H9 (cell line): ENCODE measurements around the gene SLC4A11. TPM values are rescaled to one million over a fixed set of nuclear protein-coding genes. Genes with fewer than 3 reads are reported as not detected.

Experiments used
- DNase-seq: peaks from one replicate; pipeline ENCODE4 v3.0.0-alpha.2; 2017
- H2AFZ ChIP-seq: one replicate; pipeline ENCODE4 v1.6.1; 2013; ENCODE audit warnings: mild to moderate bottlenecking, low read length, control low read depth, moderate library complexity
- H2AK5ac ChIP-seq: 2 replicates; pipeline ENCODE4 v1.6.1; 2013; ENCODE audit warnings: low read length, control low read depth, mixed read lengths; ENCODE audit not compliant: insufficient read length
- H2BK120ac ChIP-seq: one replicate; pipeline ENCODE4 v1.6.1; 2013; ENCODE audit warnings: low read depth, mild to moderate bottlenecking, low read length, control low read depth, inconsistent platforms; ENCODE audit not compliant: poor library complexity, severe bottlenecking
- H2BK12ac ChIP-seq: 2 replicates; pipeline ENCODE4 v1.6.1; 2013; ENCODE audit warnings: low read length, control low read depth, mixed read lengths, low read depth; ENCODE audit not compliant: insufficient read length
- H2BK15ac ChIP-seq: 2 replicates; pipeline ENCODE4 v1.6.1; 2013; ENCODE audit warnings: low read depth, low read length, control low read depth
- H2BK20ac ChIP-seq: one replicate; pipeline ENCODE4 v1.6.1; 2013; ENCODE audit warnings: low read depth, mild to moderate bottlenecking, low read length, control low read depth, inconsistent platforms; ENCODE audit not compliant: poor library complexity, severe bottlenecking
- H2BK5ac ChIP-seq: 2 replicates; pipeline ENCODE4 v1.6.1; 2013; ENCODE audit warnings: low read length, control low read depth, mixed read lengths; ENCODE audit not compliant: insufficient read length
- H3K14ac ChIP-seq: 2 replicates; pipeline ENCODE4 v1.6.1; 2013; ENCODE audit warnings: low read length, control low read depth; ENCODE audit not compliant: insufficient read depth
- H3K18ac ChIP-seq: 2 replicates; pipeline ENCODE4 v1.6.1; 2013; ENCODE audit warnings: low read depth, mild to moderate bottlenecking, mixed read lengths, low read length, control low read depth; ENCODE audit not compliant: insufficient read length
- H3K23ac ChIP-seq: 2 replicates; pipeline ENCODE4 v1.6.1; 2013; ENCODE audit warnings: low read length, control low read depth, mixed read lengths, low read depth; ENCODE audit not compliant: insufficient read length
- H3K23me2 ChIP-seq: 2 replicates; pipeline ENCODE4 v1.6.1; 2013; ENCODE audit warnings: low read depth, mild to moderate bottlenecking, mixed read lengths, low read length, control low read depth; ENCODE audit not compliant: insufficient read length, poor library complexity, severe bottlenecking
- H3K27ac ChIP-seq: 2 replicates; pipeline ENCODE4 v1.5.1; 2013; ENCODE audit warnings: low read length, control low read depth, mixed read lengths, low read depth; ENCODE audit not compliant: insufficient read length
- H3K27me3 ChIP-seq: 2 replicates; pipeline ENCODE4 v1.6.1; 2013; ENCODE audit warnings: low read length, control low read depth, inconsistent platforms; ENCODE audit not compliant: insufficient read depth
- H3K4ac ChIP-seq: 2 replicates; pipeline ENCODE4 v1.6.1; 2013; ENCODE audit warnings: low read depth, mild to moderate bottlenecking, control low read depth, inconsistent platforms, low read length, moderate library complexity
- H3K4me1 ChIP-seq: 2 replicates; pipeline ENCODE4 v1.6.1; 2013; ENCODE audit warnings: low read length, control low read depth, inconsistent platforms; ENCODE audit not compliant: insufficient read depth
- H3K4me2 ChIP-seq: 2 replicates; pipeline ENCODE4 v1.6.1; 2013; ENCODE audit warnings: low read length, control low read depth, mixed read lengths; ENCODE audit not compliant: insufficient read length, insufficient read depth
- H3K56ac ChIP-seq: 2 replicates; pipeline ENCODE4 v1.6.1; 2013; ENCODE audit warnings: low read depth, mild to moderate bottlenecking, mixed read lengths, low read length, control low read depth; ENCODE audit not compliant: insufficient read length
- H3K79me1 ChIP-seq: 2 replicates; pipeline ENCODE4 v1.6.1; 2013; ENCODE audit warnings: low read depth, mild to moderate bottlenecking, moderate library complexity, low read length, control low read depth, inconsistent platforms; ENCODE audit not compliant: insufficient read depth, poor library complexity, severe bottlenecking
- H3K79me2 ChIP-seq: 2 replicates; pipeline ENCODE4 v1.6.1; 2013; ENCODE audit warnings: low read length, control low read depth, inconsistent platforms; ENCODE audit not compliant: insufficient read depth
- H3K9ac ChIP-seq: 2 replicates; pipeline ENCODE4 v1.6.1; 2013; ENCODE audit warnings: low read length, control low read depth, mixed read lengths; ENCODE audit not compliant: insufficient read length; ENCODE audit errors: extremely low read depth
- H3K9me3 ChIP-seq: one replicate; pipeline ENCODE4 v1.6.1; 2013; ENCODE audit warnings: low read depth, low read length, inconsistent platforms; ENCODE audit not compliant: control insufficient read depth
- H3T11ph ChIP-seq: one replicate; pipeline ENCODE4 v1.6.1; 2013; ENCODE audit warnings: mild to moderate bottlenecking, low read length, control low read depth, inconsistent platforms
- H4K20me1 ChIP-seq: one replicate; pipeline ENCODE4 v1.6.1; 2013; ENCODE audit not compliant: control insufficient read depth, insufficient read length, insufficient read depth
- H4K5ac ChIP-seq: 2 replicates; pipeline ENCODE4 v1.6.1; 2013; ENCODE audit warnings: low read depth, mild to moderate bottlenecking, mixed read lengths, low read length, control low read depth; ENCODE audit not compliant: insufficient read length
- H4K8ac ChIP-seq: replicated peaks from 2 replicates; pipeline ENCODE4 v1.6.1; 2013; ENCODE audit warnings: low read length, control low read depth, mixed read lengths, low read depth; ENCODE audit not compliant: insufficient read length
- H4K91ac ChIP-seq: 2 replicates; pipeline ENCODE4 v1.6.1; 2013; ENCODE audit warnings: low read depth, mild to moderate bottlenecking, moderate library complexity, mixed read lengths, low read length, control low read depth; ENCODE audit not compliant: insufficient read length
- H3K27ac Mint-ChIP-seq, 3 experiments: 2 replicates in 2 of 3; 3 replicates in 1 of 3; pipeline ENCODE4 v1.8.0; 2020 to 2021; ENCODE audit warnings: mixed read lengths in 3 of 3, mild to moderate bottlenecking in 1 of 3, moderate library complexity in 1 of 3
- H3K27me3 Mint-ChIP-seq: 2 replicates; pipeline ENCODE4 v1.8.0; 2021; ENCODE audit warnings: low read depth, mild to moderate bottlenecking, moderate library complexity, mixed read lengths
- H3K36me3 Mint-ChIP-seq, 3 experiments: 2 replicates in 2 of 3; 3 replicates in 1 of 3; pipeline ENCODE4 v1.8.0; 2020 to 2021; ENCODE audit warnings: low read depth in 3 of 3, mixed read lengths in 3 of 3; ENCODE audit not compliant: insufficient read depth in 1 of 3
- H3K4me1 Mint-ChIP-seq, 2 experiments: 2 replicates each; pipeline ENCODE4 v1.8.0; 2020; ENCODE audit warnings: mixed read lengths in 2 of 2
- H3K4me3 Mint-ChIP-seq, 2 experiments: 2 replicates in 1 of 2; 3 replicates in 1 of 2; pipeline ENCODE4 v1.8.0; 2020 to 2021; ENCODE audit warnings: mild to moderate bottlenecking in 2 of 2, mixed read lengths in 2 of 2, moderate library complexity in 1 of 2
- H3K9me3 Mint-ChIP-seq, 2 experiments: 2 replicates in 1 of 2; 3 replicates in 1 of 2; pipeline ENCODE4 v1.8.0; 2020; ENCODE audit warnings: mild to moderate bottlenecking in 2 of 2, mixed read lengths in 2 of 2, moderate library complexity in 1 of 2
- WGBS: extraction: QIAGEN DNeasy Blood & Tissue Kit; methylation state at CpG from one replicate; pipeline ENCODE4 v1.1.7; 2013; ENCODE audit warnings: missing lambda C conversion rate, low lambda C conversion rate, mixed read lengths; ENCODE audit not compliant: insufficient read length; ENCODE audit errors: extremely low coverage; 5-methylcytosine and 5-hydroxymethylcytosine counted together
- total RNA-seq: library from RNA; stranded (reverse); gene quantifications from 2 replicates; pipeline ENCODE4 v1.2.1, GENCODE V29; 2021
- TF ChIP-seq, protein P1 (sequence below): fragments of 200-600 bp; sonication (generic); conservative IDR thresholded peaks from 3 replicates; pipeline ENCODE4 v1.8.0; 2021; ENCODE audit warnings: antibody characterized with exemption, mild to moderate bottlenecking

SLC4A11 gene
- total RNA-seq, 1 experiment from 2014 or later: 29.4 TPM

DNA sequence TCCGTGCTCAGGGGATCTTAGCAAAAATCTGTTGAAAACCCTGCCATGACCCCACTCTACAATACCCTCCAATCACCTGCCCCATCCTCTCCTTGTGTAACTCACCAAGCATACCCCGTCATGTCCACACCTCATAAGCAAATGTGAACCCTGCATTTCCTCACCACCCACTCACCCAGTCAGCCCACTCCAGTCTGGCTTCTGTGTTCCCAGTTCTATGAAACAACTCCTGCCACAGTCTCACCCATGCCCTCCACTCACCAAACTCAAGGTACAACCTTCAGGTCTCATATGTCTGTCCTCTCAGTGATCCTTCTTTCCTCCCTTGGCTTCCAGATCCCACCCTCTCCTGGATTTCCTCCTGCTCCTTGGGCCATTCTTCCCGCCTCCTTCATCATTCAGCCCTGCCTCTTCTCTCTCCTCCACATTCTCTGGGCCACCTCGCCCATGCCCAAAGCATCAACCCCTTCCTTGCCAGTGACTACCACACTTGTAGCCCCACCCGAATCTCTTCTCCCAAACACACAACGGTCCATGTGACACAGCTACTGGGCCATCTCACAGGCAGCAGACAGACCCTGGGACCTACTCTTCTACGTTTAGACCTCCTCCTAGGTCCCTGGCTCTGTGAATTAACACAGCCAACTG, 43.3 kb downstream of the SLC4A11 start:
- H2BK5ac ChIP-seq: no peak overlapping the region

More for the DNA sequence above, 43.3 kb downstream of the SLC4A11 start:
- H3K4me1 Mint-ChIP-seq: no peaks in the 10 kb centered on the region
- H3K27ac Mint-ChIP-seq: peak overlapping the region in 1 of 3 experiments; percentile 29; a peak in 4 of 7 replicates
- Histone ChIP-seq H4K5ac (no peak overlapping the region), H3K4me1 (no peaks in the 10 kb centered on the region), H3K27me3 (no peaks in the 10 kb centered on the region), H2BK12ac (no peak overlapping the region), H2BK120ac (no peak overlapping the region), H3K56ac (no peak overlapping the region), H2BK15ac (no peak overlapping the region), H3K4me2 (no peak overlapping the region), H4K20me1 (no peaks in the 10 kb centered on the region), H3T11ph (no peak overlapping the region), H4K8ac (no peak overlapping the region), H3K9me3 (no peaks in the 10 kb centered on the region), H3K14ac (no peak overlapping the region), H3K23ac (no peak overlapping the region), H3K79me2 (no peaks in the 10 kb centered on the region), H3K18ac (no peak overlapping the region), H3K79me1 (no peaks in the 10 kb centered on the region), H3K23me2 (no peaks in the 10 kb centered on the region), H3K27ac (no peak overlapping the region), H4K91ac (no peak overlapping the region), H2BK20ac (no peak overlapping the region), H3K4ac (no peak overlapping the region), H2AK5ac (no peak overlapping the region), H3K9ac (no peak overlapping the region), H2AFZ (no peak overlapping the region)
- no peaks in the 10 kb centered on the region for H3K9me3 Mint-ChIP-seq
- H3K4me3 Mint-ChIP-seq: no peak overlapping the region; a peak in 1 of 5 replicates
- TF ChIP-seq, protein P1, sequence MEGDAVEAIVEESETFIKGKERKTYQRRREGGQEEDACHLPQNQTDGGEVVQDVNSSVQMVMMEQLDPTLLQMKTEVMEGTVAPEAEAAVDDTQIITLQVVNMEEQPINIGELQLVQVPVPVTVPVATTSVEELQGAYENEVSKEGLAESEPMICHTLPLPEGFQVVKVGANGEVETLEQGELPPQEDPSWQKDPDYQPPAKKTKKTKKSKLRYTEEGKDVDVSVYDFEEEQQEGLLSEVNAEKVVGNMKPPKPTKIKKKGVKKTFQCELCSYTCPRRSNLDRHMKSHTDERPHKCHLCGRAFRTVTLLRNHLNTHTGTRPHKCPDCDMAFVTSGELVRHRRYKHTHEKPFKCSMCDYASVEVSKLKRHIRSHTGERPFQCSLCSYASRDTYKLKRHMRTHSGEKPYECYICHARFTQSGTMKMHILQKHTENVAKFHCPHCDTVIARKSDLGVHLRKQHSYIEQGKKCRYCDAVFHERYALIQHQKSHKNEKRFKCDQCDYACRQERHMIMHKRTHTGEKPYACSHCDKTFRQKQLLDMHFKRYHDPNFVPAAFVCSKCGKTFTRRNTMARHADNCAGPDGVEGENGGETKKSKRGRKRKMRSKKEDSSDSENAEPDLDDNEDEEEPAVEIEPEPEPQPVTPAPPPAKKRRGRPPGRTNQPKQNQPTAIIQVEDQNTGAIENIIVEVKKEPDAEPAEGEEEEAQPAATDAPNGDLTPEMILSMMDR: no peak
- DNase-seq: no peak
- H3K27me3 Mint-ChIP-seq: no peaks in the 10 kb centered on the region
- no CpG with 5 or more reads among the region's 7 CpGs for WGBS
- H3K36me3 Mint-ChIP-seq: peaks cover 56 to 86% (median 85%) of the 10 kb centered on the region in 3 experiments
